Spleen (tissue), 7 donors: ENCODE measurements around the gene PHF11.

ENCODE experiments used
- CTCF ChIP-seq, 11 experiments: fragments of 200-600 bp in 7 of 11; fragments of 450-650 bp in 4 of 11; sonication (generic) in 4 of 11; IDR thresholded peaks in 8 of 11; conservative IDR thresholded peaks in 3 of 11; 1 replicate in 7 of 11; 2 replicates in 4 of 11; pipeline versions ENCODE4 v1.4.0 to v1.8.0; 2016 to 2021; ENCODE audit warnings: antibody characterized with exemption in 11 of 11, inconsistent platforms in 4 of 11, mild to moderate bottlenecking in 1 of 11
- POLR2A ChIP-seq, 3 donors: fragments of 450-650 bp; IDR thresholded peaks; one replicate each; pipeline ENCODE4 v1.5.1; 2017; ENCODE audit warnings: antibody characterized with exemption in 3 of 3, mild to moderate bottlenecking in 1 of 3
- donor health status: DM: no; HTN: no; CAD: no; lungs with moderate emphysema.
- donor health status: DM: no; HTN: no; CAD: no.
- donor health status: DM: no; HTN: no; CAD: no.

GRCh38 chr13:49530457-49530856 lies 34.7 kb downstream of the PHF11 start:
- TF ChIP-seq POLR2A (IDR thresholded peaks at IDR 0.05) (no peak), CTCF (IDR thresholded peaks at IDR 0.05 in 8 of 11, conservative IDR thresholded peaks at IDR 0.05 in 3 of 11) (no peak)
